Kidney glomerular epithelial cell (primary cell): ENCODE measurements around the gene ANKRD31.
A peak's percentile ranks its signal among the peaks of the same experiment; 100 is the strongest.

Source experiments
- DNase-seq: peaks from one replicate; lab custom pipeline; 2025; lab: John Stamatoyannopoulos, UW

ANKRD31 gene

DNA sequence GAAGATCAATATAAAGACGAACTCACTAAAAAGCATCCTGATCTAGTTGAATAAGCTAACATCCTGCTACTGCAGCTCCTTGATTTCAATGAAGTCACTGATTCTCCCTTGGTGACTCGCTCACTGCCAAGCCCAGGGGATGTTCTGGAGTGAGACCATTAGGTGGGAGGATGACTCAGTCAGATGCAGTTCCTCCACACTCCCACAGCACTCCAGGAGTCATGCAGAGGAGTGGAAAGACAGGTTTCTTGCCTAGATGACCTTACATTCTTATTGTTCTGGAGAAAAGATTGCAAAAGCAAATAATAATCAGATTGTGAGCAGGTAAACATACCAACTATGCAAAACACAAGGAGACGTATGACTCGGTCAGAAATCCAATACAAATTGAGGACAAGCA, 199.6 kb downstream of the ANKRD31 start:
- DNase-seq: peak; percentile 91

DNA sequence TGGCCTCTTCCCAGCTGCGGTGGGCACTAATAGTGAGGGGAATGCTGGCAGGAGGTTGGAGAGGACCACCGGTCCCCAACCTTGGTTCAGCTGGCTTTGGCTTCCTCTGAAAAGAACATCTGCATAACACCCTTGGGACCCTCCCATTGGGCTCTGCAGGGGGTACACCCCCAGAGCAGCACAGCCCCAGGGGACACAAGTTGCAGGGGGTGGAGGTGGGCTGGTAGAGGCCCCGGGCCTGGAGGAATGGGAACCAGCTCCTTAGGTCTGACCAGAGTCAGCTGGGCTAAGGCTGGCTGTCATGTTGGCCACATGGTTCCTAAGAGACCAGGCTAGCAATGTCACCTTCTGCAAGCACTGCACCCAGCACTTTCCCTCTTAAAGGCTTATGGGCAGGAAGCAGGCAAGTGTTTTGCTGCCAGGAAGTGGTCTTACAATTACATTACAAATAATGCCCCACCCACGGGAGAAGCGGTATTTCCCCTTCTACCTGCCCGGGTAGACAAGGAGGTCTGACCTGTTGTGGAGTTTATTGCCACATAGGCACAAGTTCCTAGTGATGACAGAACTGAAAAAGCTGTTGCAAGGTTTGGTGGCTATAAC, 202.4 kb downstream of the ANKRD31 start:
- no peak for DNase-seq

DNA sequence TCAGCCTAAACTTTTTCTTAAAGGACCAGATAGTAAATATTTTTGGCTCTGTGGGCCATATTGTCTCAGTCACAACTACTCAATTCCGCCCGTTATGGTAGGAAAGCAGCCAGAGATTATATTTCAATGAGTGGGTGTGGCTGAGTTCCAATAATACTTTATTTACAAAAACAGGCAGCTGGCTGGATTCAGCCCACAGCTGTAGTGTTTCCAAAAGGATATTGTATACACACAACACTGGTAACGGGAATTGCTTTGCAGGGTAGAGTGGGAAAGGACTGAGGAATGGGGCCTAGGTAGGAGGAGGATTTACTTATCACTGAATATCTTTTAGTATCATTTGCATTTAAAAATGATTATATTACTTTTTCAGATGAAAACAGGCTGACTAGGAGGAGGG, 205.3 kb downstream of the ANKRD31 start:
- DNase-seq: no peak

DNA sequence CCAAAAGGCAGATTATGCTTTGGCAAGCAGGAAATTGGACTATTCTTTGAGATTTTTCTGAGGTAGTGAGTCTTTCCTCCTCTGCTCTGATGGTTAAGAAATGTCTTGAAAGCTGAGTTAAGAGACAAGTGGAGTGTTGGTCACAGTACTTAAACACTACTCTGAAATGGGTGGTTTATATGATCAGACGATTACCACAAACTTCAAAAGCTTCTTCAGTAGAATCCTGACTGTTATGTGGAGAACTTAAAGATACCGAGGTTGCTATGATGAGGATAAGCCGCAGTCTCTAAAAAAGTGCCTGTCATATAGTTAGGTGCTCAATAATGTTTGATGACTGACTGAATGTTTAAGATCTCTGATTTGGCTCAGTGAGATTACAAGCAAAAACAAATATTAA, 208.6 kb downstream of the ANKRD31 start:
- DNase-seq: no peak

DNA sequence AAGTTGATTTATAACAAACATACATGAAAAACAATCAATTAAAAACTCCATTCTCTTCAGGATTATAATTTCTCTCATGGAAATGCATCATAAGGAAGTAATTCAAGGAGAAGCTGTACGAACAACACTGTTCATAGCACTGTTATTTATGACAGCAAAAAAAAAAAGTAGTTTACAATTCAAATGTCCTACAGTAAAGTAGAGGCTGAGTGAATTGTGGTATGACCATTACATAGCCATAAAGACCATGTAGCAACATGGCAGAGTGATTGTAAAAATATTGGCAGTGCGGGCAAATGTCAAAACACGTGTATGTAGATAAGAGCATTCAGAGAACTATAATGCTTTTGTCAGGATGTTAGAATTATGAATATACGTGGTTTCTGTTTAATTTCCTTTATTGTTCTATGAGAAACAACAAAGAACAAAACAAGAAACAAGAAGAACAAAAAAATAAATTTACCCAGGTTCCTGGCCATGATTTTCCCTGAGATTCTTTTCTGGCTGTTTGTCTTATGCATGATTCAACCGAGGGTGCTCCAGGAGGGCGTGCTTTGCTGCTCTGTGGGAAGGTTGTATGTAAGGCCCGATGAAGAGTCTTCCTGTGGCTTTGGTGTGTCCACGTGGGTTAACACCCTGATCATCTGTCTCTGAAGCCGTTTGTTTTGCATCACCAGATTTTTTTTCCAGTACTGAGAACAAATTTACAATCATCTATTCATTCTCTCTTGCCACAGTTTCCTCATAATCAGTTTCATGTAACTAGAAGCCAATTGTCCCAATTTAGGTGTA, 213.1 kb downstream of the ANKRD31 start:
- DNase-seq: no peak

DNA sequence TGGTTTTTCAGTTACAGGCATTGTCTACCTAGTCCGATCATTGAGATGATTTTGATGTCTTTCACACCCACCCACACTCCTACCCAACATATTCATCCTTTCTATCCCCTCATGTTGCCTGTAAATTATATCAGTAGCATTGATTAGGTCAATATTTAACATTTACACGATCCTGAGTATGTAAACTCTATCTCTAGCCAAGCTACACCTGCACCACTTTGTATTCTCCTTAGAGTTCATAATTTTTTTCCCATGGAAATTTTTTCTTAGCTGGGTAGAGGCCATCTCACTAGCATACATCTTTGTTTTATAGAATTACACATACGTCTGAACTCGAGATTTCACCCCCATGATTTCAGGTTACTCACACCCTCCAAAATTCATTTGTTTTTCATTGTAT, 214.9 kb downstream of the ANKRD31 start:
- no peak for DNase-seq

DNA sequence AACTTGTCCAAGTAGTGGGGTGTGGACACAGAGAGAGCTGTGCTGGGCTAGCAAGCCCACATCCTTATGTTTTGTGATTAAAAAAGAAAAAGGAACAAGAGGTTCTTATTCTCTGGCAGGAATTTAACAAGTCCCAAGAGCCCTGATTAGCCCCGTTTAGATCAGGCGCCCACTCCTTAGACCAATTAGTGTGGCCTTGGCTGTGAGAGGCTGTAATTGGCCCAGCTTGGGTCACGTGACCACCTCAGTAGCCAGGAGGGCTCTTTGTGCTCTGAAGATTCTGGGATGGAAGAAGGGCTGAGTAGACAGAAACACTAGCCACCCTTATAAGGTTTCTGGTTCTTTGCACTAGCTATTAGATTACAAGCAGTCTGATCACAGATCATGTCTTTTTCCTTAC, 215.5 kb downstream of the ANKRD31 start:
- no peak for DNase-seq

DNA sequence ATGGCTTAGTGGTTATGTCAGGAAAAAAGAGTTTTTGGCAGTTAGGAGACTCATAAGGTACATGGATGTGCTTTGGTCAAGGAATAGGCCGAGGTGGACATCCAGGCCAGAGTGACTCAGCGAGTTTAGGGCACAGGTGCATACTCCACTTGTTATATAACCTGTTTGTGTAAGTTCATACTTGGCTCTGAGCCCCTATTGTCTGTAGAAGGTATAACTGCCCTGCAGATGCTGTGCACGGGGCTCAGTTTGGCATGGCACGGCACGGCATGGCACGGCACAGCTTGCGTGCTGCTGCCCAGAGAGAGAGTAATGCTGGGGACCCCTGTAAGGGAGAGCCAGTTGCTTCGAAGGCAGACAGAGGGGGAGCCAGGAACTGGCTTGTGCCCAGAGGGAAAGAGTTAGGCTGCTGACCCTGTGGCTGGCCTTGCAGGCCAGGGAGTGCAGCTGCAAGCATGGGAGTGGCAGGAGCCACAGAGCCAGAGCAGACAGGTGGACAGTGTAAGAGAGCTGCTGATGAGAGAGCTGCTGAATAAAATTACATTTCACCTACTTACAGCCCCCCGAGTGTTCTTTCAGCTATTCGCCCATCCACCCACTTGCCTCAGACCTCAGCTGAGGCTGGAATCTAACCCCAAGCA, 216.5 kb downstream of the ANKRD31 start:
- no peak for DNase-seq

DNA sequence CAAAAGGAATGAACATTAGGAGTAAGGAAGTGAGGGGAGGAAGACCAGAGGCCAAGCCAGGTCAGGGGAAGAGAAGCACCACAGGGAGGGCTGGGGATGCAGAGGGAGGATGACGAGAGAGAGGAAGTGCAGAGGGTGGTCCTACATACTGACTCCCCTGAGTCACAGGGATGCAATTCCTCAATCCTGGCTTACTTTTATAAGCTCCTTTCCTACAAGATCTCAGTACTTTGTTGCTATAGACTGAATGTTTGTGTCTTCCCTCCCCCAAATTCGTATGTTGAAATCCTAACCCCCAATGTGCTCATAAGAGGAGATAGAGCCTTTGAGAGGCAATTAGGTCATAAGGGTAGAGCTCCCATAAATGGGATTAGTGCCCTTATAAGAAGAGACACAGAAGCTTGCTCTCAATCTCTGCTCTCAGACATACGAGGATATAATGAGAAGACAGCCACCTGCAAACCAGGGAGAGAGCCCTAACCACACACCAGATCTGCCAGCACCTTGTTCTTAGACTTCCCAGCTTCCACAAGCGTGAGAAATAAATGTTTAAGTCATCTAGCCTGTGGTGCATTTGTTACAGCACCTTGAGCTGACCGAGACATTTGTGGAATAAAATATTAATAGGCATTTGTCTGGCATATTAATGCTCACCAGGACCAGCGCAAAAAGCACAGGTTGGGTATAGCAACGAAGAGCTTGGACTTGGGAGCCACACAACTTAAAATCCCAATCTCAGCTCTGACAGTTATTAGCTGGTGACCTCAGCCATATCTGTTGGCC, 217.7 kb downstream of the ANKRD31 start:
- DNase-seq: no peak
